Ovary (tissue), 9 donors: ENCODE measurements around the gene GDF2. TPM values are rescaled to one million over a fixed set of nuclear protein-coding genes. Genes with fewer than 3 reads are reported as not detected.

Experiments used
- DNase-seq, 5 donors: peaks; one replicate each; pipeline ENCODE4 v3.0.0-alpha.2; 2019 to 2020
- H3K27ac ChIP-seq, 2 donors: fragments of 200-600 bp; one replicate each; pipeline versions ENCODE4 v1.5.1 to v1.8.0; 2019 to 2022
- H3K27me3 ChIP-seq: fragments of 200-600 bp; one replicate; pipeline ENCODE4 v1.8.0; 2022
- H3K36me3 ChIP-seq: fragments of 200-600 bp; sonication (generic); one replicate; pipeline ENCODE4 v1.5.1; 2019
- H3K4me1 ChIP-seq: one replicate; pipeline ENCODE4 v1.8.1; 2013; ENCODE audit warnings: mild to moderate bottlenecking, moderate library complexity; ENCODE audit not compliant: insufficient read depth
- H3K4me3 ChIP-seq: fragments of 200-600 bp; sonication (generic); one replicate; pipeline ENCODE4 v1.5.1; 2017
- H3K9me3 ChIP-seq, 2 donors: fragments of 200-600 bp in 1 of 2; sonication (generic) in 1 of 2; one replicate each; pipeline versions ENCODE4 v1.5.1 to v1.8.1; 2013 to 2019; ENCODE audit warnings: mild to moderate bottlenecking in 1 of 2, moderate library complexity in 1 of 2
- EP300 ChIP-seq: sonication (generic); formaldehyde crosslinking; IDR thresholded peaks from one replicate; pipeline ENCODE4 v1.6.1; 2017; ENCODE audit warnings: antibody characterized with exemption
- POLR2A ChIP-seq: fragments of 450-650 bp; IDR thresholded peaks from one replicate; pipeline ENCODE4 v1.6.1; 2017; ENCODE audit warnings: antibody characterized with exemption, mild to moderate bottlenecking, moderate library complexity
- WGBS, 3 donors: extraction: QIAGEN DNeasy Blood & Tissue Kit in 1 of 3; methylation state at CpG; one replicate each; pipeline versions ENCODE4 v1.1.5 to v1.1.7; 2013 to 2017; 5-methylcytosine and 5-hydroxymethylcytosine counted together
- intact Hi-C, 4 donors: fragments of 100-400 bp; cut with DNase I; formaldehyde crosslinking; loops; one replicate each; pipeline versions ENCODE4 v1.11.0 to v1.15.1; 2022 to 2023
- polyA plus RNA-seq, 2 donors: library from polyadenylated mRNA; stranded (reverse); fragments of 200-250 nt in 1 of 2; fragments of 350-450 nt in 1 of 2; fragmentation: Illumina TruSeq in 1 of 2; extraction: RNeasy Lipid Tissue Mini Kit (QIAGEN cat#74804) in 1 of 2; gene quantifications; one replicate each; pipeline ENCODE4 v1.2.3, GENCODE V29; 2013 to 2014
- total RNA-seq, 7 donors: library from RNA; depleted of rRNA in 2 of 7; stranded (reverse); fragments of >200 nt in 2 of 7; fragmentation: NEBNext Ultra II Directional in 3 of 7; extraction: Animal tissue kit (Norgen Biotek cat#: 25700) in 3 of 7; gene quantifications; one replicate each; pipeline versions ENCODE4 v1.1.0 to v1.2.4, GENCODE V29; 2016 to 2023
- TF ChIP-seq, protein P1 (sequence below), 3 donors: fragments of 450-650 bp in 2 of 3; fragments of 200-600 bp in 1 of 3; IDR thresholded peaks; one replicate each; pipeline versions ENCODE4 v1.5.1 to v1.8.0; 2016 to 2022; ENCODE audit warnings: antibody characterized with exemption in 3 of 3, mild to moderate bottlenecking in 1 of 3
- donor health status: DM: no; HTN: no; CAD: no; lungs with moderate emphysema.
- donor health status: DM: no; HTN: no; CAD: no.
- donor health status: Bipolar disorder and iron deficiency.
- donor health status: DM: yes; HTN: yes; CAD: no.
- donor health status: DM: no; HTN: no; CAD: no.
- donor health status: DM: yes; HTN: yes; CAD: no.

The GDF2 gene
- total and polyA plus RNA-seq, 9 donors = not detected

GRCh38 chr10:47366731-47367460 lies 44.6 kb downstream of the GDF2 start:
- DNase-seq = no peak
- H3K27me3 ChIP-seq = no peaks in the 10 kb centered on the region
- TF ChIP-seq EP300 = no peak
- TF ChIP-seq POLR2A = no peak
- intact Hi-C loops = no loop called here
- 87 to 95% (median 90%) methylated on average over 8 of the region's 8 CpGs for WGBS, 3 donors
- no peaks in the 10 kb centered on the region for H3K9me3 ChIP-seq
- H3K36me3 ChIP-seq = no peaks in the 10 kb centered on the region
- no peak overlapping the region for H3K4me3 ChIP-seq
- no peak overlapping the region for H3K27ac ChIP-seq
- H3K4me1 ChIP-seq = no peaks in the 10 kb centered on the region

GRCh38 chr10:47367646-47368045 lies 45.4 kb downstream of the GDF2 start:
- Histone ChIP-seq H3K9me3 (no peaks in the 10 kb centered on the region), H3K4me1 (no peaks in the 10 kb centered on the region), H3K4me3 (no peak overlapping the region), H3K27ac (no peak overlapping the region), H3K36me3 (no peaks in the 10 kb centered on the region), H3K27me3 (no peaks in the 10 kb centered on the region)
- DNase-seq = no peak
- intact Hi-C loops = no loop called here
- 88 to 91% (median 91%) methylated on average over 11 of the region's 11 CpGs for WGBS, 3 donors
- TF ChIP-seq EP300 (no peak), POLR2A (no peak)

GRCh38 chr10:47368431-47369180 lies 46.4 kb downstream of the GDF2 start:
- Histone ChIP-seq H3K36me3 (no peaks in the 10 kb centered on the region), H3K4me3 (no peak overlapping the region), H3K4me1 (no peaks in the 10 kb centered on the region), H3K9me3 (no peaks in the 10 kb centered on the region), H3K27ac (no peak overlapping the region), H3K27me3 (no peaks in the 10 kb centered on the region)
- WGBS, 3 donors = 93 to 96% (median 93%) methylated on average over 21 to 24 of the region's 24 CpGs
- TF ChIP-seq, protein P1, sequence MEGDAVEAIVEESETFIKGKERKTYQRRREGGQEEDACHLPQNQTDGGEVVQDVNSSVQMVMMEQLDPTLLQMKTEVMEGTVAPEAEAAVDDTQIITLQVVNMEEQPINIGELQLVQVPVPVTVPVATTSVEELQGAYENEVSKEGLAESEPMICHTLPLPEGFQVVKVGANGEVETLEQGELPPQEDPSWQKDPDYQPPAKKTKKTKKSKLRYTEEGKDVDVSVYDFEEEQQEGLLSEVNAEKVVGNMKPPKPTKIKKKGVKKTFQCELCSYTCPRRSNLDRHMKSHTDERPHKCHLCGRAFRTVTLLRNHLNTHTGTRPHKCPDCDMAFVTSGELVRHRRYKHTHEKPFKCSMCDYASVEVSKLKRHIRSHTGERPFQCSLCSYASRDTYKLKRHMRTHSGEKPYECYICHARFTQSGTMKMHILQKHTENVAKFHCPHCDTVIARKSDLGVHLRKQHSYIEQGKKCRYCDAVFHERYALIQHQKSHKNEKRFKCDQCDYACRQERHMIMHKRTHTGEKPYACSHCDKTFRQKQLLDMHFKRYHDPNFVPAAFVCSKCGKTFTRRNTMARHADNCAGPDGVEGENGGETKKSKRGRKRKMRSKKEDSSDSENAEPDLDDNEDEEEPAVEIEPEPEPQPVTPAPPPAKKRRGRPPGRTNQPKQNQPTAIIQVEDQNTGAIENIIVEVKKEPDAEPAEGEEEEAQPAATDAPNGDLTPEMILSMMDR (IDR thresholded peaks at IDR 0.05) = no peak
- TF ChIP-seq POLR2A (no peak), EP300 (no peak)
- DNase-seq = peak in 1 of 5 donors; percentile 2
- intact Hi-C loops = no loop called here

DNA sequence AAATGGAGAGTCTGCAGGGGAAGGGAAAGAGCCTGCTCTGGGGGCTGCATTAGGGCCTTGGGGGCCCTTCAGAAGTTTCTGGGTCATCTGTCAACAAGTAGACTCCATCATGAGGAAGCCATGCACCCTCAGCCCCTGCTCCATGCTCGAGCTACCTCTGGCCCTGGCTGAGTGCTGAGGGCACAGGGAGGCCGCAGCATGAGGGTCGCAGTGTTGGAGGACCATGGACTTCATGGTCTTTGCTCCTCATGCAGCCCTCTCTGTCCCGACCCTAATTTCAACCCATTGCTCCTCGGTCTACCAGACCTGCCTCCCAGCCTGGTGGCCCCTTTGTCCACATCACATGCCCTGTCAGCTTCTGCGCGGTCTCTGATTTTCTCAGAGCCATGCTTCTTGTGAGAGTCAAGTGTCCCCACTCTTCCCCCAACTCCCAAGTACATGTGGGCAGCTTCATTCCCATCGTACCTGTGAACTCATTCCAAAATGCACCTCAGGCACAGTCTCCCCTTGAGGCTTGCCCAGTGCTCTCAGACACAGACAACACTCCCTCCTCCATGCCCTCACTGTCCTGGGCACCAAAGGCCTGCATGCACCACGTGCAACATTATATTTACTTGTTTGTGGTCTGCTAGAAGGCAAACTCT lies 47.1 kb downstream of the GDF2 start:
- no peaks in the 10 kb centered on the region for H3K4me1 ChIP-seq
- H3K36me3 ChIP-seq = no peaks in the 10 kb centered on the region
- intact Hi-C loops = no loop called here
- TF ChIP-seq EP300 (no peak), POLR2A (no peak)
- TF ChIP-seq, protein P1 (IDR thresholded peaks at IDR 0.05) = no peak
- no peaks in the 10 kb centered on the region for H3K9me3 ChIP-seq
- no peak overlapping the region for H3K27ac ChIP-seq
- H3K27me3 ChIP-seq = no peaks in the 10 kb centered on the region
- H3K4me3 ChIP-seq = no peak overlapping the region
- WGBS, 3 donors = 67 to 90% (median 84%) methylated on average over 9 of the region's 9 CpGs
- DNase-seq = peak in 1 of 5 donors; percentile 3

DNA sequence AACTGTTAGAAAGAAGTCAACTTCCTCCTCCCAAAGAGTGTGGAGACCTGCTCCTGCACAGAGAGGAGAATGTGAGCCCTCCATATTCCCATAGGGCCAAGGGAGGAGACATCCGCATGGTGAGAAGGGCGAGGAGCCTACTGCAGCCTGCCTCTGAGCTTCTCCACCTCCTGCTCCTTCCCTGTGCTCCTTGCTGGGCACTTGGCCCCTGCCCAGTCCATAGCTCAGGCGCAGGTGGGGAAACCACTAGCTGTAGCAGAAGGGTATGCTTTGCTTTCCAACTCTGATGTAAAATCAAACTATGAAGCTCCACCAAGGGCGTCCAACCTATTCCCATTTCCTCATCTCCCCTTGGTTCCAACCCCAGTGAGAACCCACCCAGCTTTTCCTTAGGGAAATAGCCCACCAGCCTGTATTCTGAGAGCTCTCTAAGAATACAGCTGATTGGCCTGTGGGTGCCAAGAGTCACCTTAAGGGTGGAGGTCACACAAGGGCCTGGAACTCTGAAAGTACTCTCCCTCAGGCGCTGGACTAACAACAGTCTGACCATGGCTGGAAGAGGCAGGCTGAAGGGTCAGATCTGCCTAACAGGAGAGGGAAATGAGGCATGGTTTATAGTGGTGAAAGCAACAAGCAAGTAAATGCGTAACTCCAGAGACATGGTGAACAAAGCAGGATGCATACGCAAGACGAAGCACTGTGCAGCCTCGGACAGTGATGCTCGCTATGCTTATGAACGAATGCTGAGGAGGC lies 47.9 kb downstream of the GDF2 start:
- no peak overlapping the region for H3K4me3 ChIP-seq
- no peaks in the 10 kb centered on the region for H3K27me3 ChIP-seq
- H3K36me3 ChIP-seq = no peaks in the 10 kb centered on the region
- 94 to 97% (median 95%) methylated on average over 11 of the region's 11 CpGs for WGBS, 3 donors
- H3K9me3 ChIP-seq = no peaks in the 10 kb centered on the region
- intact Hi-C loops = no loop called here
- peak in 1 of 5 donors; percentile 2 for DNase-seq
- TF ChIP-seq, protein P1 (IDR thresholded peaks at IDR 0.05) = no peak
- TF ChIP-seq POLR2A = no peak
- no peak for TF ChIP-seq EP300
- no peaks in the 10 kb centered on the region for H3K4me1 ChIP-seq
- H3K27ac ChIP-seq = no peak overlapping the region
